Glomerular visceral epithelial cell (primary cell): ENCODE measurements around the gene CCSER1.

Experiments used
- DNase-seq: peaks from one replicate; pipeline ENCODE4 v3.0.0-alpha.2; 2016; ENCODE audit errors: extremely low spot score

CCSER1 gene

DNA sequence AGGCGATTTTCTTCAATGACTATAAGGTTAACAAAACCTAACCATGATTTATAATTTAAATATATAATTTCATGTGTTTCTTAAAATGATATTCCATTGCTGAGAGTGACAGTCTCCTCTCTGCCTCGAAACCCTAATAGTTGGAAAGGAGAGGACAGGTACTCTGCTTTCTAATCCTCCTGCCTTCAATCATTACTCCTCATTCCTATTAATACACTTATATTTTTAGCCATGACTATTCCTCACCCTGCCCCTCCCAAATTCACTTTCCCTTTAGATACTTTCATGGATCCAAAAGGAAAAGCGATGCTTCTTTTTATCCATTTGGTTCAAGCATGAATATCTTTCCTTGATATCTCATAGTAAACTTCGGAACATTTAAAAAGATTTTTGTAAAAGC, 418.2 kb downstream of the CCSER1 start:
- DNase-seq, result no peak

DNA sequence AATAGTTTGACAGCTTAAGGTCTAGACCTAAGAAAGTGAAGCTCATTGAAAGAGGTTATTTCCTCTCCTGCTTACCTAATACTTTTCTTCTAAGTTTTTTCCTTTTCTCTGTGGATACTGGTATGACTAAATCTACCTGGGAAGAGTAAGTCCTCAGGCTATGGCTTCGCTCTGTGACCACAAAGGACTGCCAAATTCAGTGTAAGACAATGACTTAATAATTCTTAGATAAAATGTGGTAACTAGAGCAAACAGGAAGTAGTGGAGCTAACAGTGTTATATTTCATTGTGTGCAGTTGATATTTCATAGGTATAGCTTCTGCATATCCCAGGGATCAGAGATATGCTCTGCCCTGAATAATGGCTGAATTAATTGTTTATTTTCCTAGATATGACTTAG, 418.9 kb downstream of the CCSER1 start:
- peak; percentile 36 for DNase-seq

DNA sequence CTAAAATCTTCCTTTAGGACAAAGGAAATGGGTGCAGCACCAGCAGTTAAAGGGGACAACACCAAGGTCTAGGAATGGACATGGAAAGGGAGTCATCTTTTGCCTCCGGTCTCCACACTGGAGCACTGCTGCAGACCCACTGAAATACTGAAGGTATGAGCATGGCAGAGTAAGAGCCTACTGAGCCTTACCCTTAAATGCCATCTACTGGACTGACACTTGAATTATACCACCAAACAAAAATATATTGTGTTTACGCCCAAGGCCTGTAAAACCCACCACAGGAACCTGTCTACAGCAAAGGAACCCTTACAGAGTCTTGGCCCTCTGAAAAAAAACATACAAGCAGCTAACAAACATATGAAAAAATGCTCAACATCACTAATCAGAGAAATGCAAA, 443.4 kb downstream of the CCSER1 start:
- no peak for DNase-seq

DNA sequence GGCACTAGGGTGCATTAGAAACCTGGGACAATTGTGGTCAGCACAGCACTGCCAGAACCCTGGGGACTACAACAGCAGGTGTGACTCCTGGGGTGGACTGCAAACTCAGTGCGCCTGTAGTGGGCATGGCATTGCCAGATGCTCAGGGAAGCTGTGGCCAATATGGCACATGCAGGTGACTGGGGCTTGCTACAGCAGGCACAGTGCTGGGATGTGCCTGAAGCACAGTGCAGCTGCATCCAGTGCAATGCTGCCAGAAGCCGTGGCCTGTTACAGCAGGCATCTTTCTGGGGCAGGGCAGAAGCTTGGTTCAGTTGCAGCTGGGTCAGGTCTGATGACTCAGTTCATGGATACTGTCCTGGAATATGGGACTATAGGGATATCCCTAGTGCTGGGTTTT, 445.8 kb downstream of the CCSER1 start:
- DNase-seq, result no peak

DNA sequence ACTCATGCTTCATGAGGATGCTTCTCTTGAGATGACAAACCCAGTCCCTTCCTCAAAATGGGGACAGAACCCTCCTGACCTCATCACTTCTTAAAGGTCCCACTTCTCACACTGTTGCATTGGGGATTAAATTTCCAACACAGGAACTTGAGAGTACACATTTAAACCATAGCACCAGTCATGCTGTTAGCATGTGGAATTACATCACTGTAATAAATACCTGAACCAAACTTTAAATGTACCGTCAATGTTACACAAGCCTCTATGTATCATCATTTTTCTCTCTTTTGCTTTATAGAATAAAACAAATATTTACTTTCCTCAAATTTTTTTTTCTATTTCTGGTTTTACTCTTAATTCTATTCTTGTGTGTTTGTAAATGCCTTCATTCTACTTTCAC, 448.2 kb downstream of the CCSER1 start:
- DNase-seq, result no peak

DNA sequence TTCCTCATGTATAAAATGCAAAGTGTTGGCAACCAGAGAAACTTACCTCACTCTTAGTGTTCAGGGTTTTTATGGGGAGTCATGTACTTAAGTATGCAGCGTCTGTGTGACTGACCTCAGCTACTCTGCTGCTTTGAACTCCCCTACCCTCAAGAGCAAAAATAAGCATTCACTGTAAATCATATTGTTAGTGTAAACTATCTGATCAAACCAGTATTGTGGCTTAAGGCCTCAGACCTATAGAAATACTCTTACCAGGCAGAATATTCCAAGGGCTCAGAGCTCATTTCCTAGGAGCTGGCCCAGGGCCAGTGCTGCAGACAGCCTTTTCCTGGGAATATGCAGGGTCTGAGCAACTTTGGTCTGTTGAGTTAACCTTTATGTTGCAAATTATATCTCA, 453.1 kb downstream of the CCSER1 start:
- no peak for DNase-seq

DNA sequence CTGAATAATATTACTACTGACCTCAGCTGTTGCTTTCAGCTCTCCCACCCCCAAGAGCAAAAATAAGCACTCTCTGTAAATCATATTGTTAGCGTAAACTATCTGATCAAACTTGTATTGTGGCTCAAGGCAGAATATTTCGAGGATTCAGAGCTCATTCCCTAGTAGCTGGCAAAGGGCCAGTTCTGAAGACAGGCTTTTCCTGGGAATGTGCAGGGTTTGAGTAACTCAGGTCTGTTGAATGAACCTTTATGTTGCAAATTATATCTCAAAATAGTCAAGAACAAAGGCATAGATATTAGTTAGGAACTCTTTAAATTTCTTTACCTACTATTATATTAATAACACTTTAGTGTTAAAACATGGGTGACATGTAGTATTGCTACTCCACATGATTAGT, 454.9 kb downstream of the CCSER1 start:
- DNase-seq, result no peak

DNA sequence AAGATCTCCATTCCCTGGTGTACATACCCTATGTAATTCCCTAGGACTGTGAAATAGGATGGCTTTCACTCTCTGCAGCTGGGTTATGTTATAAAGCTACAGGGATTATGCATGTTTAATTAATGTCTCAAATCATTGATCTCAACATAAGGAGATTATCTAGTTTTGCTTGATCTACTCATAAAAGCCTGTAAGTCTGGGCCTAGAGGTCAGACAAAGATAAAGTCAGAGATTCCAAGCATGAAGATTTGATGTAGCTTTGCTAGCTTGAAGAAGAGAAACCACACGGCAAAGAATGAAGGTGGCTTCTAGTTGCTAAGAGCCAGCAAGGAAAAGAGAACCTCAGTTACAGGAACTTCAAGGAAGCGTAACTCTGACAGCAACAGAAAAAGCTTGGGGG, 456.9 kb downstream of the CCSER1 start:
- DNase-seq, result no peak

DNA sequence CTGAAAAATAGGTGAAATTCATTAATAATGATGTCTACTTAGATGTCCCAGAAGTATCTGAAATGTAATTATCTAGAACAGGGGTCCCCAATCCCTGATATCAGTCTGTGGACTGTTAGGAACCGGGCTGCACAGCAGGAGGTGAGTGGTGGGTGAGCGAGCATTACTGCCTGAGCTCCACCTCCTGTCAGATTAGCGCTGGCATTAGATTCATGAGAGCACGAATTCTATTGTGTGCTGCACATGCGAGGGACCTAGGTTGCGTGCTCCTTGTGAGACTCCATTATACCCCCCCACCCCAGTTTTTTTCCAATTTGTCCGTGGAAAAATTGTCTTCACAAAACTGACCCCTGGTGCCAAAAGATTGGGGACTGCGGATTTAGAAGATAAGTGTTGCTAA, 458.8 kb downstream of the CCSER1 start:
- DNase-seq, result no peak

DNA sequence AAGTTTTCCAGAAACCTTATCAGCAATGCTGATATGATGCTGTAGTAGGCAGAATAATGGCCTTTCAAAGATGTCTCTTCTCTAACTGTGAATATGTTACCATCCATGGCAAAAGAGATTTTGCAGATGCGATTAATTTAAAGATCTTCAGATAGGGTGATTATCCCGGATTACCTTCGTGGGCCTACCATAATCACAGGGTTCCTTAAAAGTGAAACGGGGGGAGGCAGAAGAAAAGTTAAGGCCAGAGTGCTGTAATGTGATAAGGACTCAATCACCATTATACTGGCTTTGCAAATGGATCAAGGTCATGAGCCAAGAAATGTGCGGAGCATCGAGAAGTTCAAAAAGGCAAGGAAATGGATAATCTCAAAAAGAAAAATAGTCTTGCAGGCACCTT, 459.6 kb downstream of the CCSER1 start:
- DNase-seq, result no peak

DNA sequence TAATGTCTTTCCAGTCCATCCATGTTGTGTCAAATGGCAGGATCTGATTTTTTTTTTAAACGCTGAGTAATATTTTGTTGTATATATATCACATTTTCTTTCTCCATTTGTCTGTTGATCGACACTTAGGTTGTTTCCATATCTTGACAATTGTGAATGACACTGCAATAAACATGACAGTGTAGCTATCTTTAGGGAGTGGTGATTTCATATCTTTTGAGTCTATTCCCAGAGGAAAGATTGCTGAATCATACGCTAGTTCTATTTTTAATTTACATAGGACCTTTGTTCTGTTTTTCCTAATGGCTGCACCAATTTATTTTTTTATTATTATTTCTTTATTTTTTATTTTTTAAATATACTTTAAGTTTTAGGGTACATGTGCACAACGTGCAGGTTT, 470.7 kb downstream of the CCSER1 start:
- no peak for DNase-seq

DNA sequence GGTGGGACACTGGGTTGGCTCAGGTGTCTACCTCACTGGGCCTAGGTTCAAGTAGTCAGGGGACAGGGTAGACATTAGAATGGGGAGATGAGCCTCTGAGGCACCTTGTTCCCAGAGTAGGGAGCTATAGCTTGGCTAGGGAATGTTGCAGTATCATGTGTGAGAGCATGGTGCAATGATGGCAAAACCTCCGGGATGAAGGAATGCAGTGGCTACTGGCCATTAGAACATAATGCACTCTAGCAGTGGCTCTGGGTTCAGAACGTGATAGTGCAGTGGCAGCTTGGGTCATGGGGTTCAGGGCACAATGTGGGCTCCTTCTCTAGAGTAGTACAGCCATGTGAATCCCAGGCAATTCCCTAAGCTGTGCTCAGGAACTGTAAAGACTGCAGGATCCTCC, 471.5 kb downstream of the CCSER1 start:
- no peak for DNase-seq

DNA sequence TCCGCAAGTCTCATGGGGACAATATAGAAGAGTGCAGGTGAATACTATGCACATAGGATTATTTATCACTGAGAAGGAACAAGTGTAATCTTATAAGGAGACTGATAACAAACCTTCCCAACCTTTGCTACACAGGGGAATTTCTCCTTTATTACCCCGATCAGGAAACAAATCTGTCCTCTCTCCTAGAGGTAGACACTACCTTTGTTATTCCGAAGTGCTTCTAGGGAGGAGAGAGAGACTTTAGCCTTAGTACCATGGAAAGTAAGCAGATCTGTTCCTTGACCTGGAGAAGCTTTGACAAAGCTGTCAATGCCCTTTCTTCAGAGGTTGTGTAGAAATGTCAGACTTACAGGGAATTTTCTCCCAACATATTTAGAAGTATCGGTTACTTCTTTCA, 475.5 kb downstream of the CCSER1 start:
- DNase-seq, result no peak

DNA sequence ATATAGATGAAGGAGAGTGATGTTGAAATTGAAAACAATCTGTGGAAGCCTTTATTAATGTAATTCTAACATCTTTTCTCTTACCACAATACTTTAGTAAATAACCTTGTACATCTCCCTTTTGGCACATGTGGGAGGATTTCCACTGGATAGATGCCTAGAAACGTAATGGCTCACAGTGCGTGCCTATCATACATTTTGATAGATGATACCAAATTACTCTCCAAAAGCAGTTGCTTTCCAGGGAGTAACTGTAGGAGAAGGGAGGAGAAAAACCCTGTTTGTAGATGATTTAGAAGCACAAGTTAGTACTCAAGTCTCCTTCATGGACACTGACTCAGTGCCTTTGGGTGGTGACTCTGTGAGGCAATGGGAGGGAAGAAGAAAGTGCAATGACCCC, 476.3 kb downstream of the CCSER1 start:
- DNase-seq, result no peak

DNA sequence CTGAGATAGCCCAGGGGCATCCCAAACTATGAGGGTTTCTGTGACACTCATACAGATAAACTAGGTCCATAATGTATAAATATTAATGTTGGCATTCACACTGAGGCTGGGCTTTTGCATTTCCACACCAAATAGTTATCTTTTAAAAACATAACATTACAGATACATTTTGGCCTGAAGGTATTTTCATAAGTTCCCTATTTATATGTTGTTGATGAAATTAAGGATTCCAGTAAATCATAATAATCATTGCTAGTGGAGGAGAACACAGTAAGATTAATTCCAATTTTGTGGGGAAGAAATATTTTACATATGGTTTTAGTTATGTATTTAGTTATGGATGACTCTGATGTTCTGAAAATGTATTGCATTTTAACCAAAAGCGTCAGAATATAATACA, 479.6 kb downstream of the CCSER1 start:
- no peak for DNase-seq

DNA sequence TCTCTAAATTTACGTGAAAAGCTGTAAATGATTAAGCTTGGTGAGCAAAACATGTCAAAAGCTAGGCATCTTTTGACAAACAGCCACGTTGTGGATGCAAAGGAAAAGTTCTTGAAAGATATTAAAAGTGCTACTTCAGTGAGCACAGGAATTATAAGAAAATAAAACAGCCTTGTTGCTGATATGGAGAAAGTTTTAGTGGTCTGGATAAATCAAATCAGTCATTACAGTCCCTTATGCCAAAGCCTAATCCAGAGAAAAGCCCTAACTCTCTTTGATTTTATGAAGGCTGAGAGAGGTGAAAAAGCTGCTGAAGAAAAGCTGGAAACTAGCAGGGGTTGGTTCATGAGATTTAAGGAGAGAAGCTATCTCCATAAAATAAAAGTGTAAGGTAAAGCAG, 487.2 kb downstream of the CCSER1 start:
- DNase-seq, result no peak

DNA sequence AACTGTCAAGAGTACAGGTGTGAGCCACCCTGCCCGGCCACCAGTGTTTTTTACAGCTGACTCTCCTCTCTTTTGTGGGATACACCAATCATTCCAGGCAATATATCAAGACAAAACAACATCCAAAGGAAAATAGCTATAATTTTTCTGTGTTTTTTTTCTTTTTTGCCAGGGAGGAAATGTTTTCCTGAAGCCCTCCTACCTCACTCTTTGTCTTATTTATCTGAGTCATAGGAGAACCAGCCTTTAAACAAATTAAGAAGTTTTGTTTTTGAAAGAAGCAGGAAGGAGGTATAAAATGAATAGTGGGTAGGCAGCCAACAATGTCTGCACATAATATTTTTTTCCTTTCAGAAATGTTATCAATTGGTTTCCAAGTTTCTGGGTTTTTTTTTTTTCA, 493.9 kb downstream of the CCSER1 start:
- no peak for DNase-seq

DNA sequence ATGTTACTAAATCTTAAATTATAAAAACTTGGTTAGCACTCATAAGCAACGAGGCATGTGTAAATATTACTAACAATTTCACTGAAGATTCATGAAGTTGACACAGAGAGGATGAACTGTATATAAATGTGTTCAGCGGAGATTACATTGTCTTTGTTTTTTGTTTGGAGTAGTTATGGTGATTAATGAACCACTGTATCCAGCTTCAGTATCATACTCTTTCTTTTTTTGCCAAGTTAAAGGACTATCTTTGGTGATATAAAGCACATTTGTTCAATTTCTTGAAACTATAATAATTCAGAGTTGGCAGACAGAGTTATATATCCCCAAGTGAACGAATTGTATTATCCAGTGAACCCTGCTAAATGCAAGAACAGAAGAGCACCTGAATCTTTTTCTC, 497.6 kb downstream of the CCSER1 start:
- no peak for DNase-seq

DNA sequence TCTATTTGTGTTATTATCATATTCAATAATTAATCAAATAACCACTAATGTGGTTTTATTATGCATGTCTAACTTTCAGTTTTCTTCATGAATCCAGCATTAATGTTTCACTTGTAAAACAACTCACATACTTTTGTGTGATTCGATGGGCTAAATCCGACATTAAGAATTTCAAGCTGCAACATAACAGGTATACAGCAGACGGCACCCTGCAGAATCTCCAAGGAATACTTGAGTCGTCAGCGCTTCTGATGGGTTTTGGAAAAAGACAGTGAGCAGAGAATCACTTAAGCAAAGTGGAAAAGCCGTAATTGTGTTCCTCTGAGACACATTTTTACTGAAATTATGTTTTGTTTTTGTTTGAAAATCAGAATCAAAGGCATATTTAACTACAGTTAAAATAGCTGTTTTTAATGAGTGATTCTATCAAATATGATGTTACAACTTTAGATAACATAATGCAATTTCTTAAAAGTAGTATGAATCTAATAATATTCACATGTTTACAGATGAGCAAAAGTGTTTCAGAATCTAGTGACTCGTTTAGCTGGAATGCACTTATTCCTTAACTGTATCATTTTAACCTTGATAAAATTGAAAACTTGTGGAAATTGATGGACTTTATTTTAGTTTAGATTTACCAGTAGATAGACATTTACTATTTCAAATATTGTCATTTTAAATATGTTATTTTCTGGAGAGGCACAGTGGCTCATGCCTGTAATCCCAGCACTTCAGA, 514.8 kb downstream of the CCSER1 start:
- no peak for DNase-seq

DNA sequence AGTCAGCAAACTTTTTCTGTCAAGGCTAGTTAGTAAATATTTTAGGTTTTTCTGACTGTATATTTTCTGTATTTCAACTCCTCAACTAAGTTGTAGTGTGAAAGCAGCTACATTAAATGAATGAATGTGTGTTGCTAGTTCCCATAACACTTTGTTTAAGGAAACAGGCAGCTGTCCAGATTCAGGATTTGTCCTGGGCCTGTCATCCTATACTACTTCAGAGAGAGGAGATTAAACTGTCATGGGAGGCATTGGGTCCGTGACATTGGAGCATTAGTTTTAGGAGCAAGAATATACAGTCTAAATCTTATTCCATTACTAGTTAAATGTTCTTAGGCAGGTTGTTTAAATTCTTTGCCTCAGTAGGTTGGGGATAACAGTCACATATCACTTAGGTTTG, 516.0 kb downstream of the CCSER1 start:
- no peak for DNase-seq

DNA sequence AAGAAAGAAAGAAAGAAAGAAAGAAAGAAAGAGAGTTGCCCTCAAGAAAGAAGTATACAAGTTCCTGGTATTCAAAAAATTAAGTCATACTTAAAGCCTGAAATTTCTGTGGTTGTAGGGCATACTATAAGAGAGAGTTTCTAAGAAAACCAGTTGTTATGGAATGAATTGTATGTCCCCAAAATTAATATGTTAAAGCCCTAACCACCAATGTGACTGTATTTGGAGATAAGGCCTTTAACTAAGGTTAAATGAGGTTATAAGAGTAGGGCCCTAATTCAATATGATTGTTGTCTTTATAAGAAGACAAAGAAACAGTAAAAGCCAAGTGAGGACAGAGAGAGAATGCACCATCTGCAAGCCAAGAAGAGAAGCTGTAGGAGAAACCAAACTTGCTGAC, 521.1 kb downstream of the CCSER1 start:
- DNase-seq, result no peak

DNA sequence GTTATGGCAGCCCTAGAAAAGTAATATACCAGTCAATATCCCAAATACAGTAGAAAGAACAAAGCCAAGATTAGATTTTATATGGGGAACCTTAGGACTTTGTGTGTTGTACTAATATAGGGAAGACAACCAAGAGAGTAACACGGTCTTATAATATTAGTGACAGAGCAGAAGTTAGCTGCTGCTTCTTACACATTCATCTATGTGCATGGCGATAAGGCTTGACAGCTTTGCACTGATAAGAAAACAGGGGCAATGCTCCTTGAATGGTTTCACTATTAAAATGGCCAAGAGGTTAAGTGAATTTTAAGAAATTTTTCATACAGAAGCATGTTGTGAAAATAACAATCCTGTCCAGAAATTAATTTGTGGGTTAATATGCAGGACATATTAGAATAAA, 521.6 kb downstream of the CCSER1 start:
- DNase-seq, result no peak

DNA sequence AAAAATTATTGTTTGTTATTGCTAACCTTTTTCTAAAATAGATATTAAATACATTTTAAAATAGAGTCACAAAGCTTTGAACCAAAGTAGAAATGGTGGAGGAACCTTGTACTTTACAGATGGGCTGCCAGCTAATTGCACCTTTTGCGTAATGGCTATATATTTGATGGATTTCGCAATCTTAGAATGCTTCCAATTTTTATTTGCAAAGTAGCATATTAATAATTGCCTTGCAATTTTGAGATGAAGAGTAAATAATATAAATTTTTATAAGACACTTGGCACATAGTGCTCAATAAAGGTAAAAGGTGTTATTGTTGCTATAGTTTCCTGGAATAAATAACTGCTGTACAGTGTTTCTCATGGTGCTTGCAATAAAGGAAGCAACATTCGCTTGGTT, 533.5 kb downstream of the CCSER1 start:
- no peak for DNase-seq

DNA sequence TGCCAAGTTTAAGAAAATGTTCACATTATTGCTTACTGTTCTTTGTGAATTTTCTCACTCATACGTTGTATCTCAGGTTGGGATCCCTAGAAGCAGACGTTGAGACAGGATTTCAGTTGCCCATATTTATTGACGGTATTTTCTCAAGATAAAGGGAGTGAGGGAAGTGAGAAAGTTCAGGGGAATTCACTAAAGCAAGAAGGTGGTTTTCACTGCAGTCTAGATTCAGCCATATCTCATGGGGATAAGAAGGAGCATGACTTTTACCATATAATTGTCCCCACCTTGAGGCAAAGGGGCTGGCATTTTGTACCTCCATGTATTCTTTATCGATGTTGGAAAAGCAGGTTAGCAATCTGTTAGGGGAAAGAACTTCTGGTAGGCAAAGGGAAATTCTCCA, 543.0 kb downstream of the CCSER1 start:
- DNase-seq, result no peak
